ENCODE results near the gene ACVRL1.

DNA sequence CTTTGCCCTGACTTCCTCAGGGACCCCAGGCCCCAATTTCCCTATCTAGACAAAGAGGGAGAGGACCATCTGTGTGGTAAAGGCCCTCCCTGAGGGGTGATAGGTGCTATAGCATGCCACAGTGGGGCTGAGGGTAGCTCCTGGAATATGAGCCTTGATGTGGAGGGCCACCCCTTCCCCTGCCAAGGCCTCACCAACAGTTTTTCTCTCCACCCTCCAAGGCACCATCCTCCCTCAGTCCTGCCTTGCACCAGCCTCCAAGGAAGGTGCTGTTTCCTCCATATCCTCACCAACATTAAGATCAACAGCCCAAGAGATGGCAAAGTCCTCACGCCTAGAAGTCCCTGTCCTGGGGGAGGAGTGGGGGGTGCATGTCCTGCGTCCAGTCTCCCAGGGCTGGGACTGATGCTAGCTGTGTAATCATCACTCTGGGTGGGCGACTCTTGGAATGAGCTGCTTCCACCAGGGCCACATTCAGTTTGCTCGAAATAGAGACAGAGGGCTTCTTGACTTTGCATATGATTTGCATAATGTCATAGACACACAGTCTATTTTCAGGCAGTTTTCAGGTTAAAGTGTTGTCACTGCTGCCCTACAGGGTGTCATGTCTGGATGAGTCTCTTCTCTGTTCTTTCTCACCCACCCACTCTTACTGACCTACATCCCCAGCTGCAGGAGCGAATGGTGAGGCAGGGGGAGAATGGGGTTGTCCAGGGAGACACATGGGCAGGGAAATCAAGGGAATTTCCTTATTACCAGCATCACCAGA is 17.4 kb downstream of the ACVRL1 start:
- TF ChIP-seq EZH2phosphoT487 (IDR thresholded peaks at IDR 0.05; ENCODE audit: low read length) = no peak
- no peak for TF ChIP-seq CTCF (IDR thresholded peaks at IDR 0.05; ENCODE audit: low read length)
- TF ChIP-seq EZH2 (optimal IDR thresholded peaks at IDR 0.05; ENCODE audit: low read depth, low read length) = no peak
